Measurements from ENCODE around the gene SETD5. TPM values are rescaled to one million over a fixed set of nuclear protein-coding genes. Genes with fewer than 3 reads are reported as not detected.

The SETD5 gene
- total and polyA plus RNA-seq, 4 donors, result 85.6 to 180 (median 135) TPM

DNA sequence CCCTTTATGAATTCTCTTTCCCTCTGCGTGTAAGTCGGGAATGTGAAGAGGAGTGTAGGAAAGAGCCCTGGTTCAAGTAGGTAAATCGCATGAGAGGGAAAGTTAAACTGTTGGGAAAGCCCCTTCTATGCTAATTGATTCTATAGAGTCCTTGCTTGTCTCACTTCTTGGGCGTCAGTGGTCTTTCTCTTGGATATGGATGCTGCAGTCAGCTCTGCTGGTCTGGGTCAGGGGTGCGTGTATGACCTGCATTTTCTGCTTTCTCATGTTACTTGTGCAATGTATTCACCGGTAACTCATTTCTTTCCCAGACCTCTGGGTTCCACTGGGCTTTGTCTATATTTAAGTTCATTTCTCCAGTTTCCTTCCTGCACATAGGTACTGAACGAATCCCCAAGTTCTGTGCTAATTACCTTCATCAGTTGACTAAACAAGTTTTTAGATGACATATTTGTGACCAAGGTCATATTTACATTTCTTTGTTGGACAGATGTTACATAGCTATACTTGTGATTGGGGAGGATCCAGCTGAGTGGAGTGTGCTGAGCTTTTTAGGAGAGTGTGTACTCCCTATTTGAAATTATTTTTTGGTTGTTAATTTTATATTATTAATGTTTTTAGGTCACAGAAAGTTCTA lies 1.4 kb downstream of the SETD5 start:
- Histone ChIP-seq H3K4me3 (ENCODE audit: low read depth, low read length) (peak overlapping the region; percentile 98), H3K27ac (ENCODE audit: low read depth, low read length) (peak overlapping the region; percentile 98), H3K4me1 (ENCODE audit: control insufficient read depth, insufficient read depth, low read length) (peaks cover 13% of the 10 kb centered on the region), H3K27me3 (ENCODE audit: control insufficient read depth, insufficient read depth, low read length) (no peaks in the 10 kb centered on the region), H3K9me3 (ENCODE audit: control insufficient read depth, insufficient read depth, low read length) (no peaks in the 10 kb centered on the region), H3K36me3 (ENCODE audit: control insufficient read depth, insufficient read depth, low read length) (no peaks in the 10 kb centered on the region)
- no peak for DNase-seq (ENCODE audit: low read depth in 4 of 6, low spot score in 6 of 6)
- WGBS (ENCODE audit: insufficient coverage), result 0% methylated on average over 4 of the region's 7 CpGs

DNA sequence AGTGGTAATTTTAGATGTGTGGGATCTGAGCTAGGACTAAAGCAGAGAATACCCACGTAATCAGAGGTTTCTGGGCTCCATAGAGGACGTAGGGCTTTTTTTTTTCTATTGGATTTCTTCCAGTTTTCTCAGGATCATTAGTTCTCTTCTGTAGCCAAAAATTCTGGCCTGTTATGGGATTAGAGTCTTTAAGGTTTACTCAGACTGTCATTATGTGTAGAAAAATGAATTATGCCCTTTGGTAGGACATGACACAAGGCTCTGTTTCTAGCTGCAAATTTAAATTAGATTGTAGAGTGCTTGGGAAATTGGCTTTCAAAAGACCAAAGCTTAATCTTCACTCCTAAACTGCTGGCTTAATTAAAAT lies 1.9 kb downstream of the SETD5 start:
- H3K27ac ChIP-seq (ENCODE audit: low read depth, low read length), result peak overlapping the region; percentile 98
- H3K27me3 ChIP-seq (ENCODE audit: control insufficient read depth, insufficient read depth, low read length), result no peaks in the 10 kb centered on the region
- peak in 2 of 6 donors; percentile 43 to 51 for DNase-seq (ENCODE audit: low read depth in 4 of 6, low spot score in 6 of 6)
- H3K4me1 ChIP-seq (ENCODE audit: control insufficient read depth, insufficient read depth, low read length), result peaks cover 13% of the 10 kb centered on the region
- H3K9me3 ChIP-seq (ENCODE audit: control insufficient read depth, insufficient read depth, low read length), result no peaks in the 10 kb centered on the region
- no CpG with 5 or more reads among the region's 2 CpGs for WGBS (ENCODE audit: insufficient coverage)
- no peaks in the 10 kb centered on the region for H3K36me3 ChIP-seq (ENCODE audit: control insufficient read depth, insufficient read depth, low read length)
- peak overlapping the region; percentile 98 for H3K4me3 ChIP-seq (ENCODE audit: low read depth, low read length)

DNA sequence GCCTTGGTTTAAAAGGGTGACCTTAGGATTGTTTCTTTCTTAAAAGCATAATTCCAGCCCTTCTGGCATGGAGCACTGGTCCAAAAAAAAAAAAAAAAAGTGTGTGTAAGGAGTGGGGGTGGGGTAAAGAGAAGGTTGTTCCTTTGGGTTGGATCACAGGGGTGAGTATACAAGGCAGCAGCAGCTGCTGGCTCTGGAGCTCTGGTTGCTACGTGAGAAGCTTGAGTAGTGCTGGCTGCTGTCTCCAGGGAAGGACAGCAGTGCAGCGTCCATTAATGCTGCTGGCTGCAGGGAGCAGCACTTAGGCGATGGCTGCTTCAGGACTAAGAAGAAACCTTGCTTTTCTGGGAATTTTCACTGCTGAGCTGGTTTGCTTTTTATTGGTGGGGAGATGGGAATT lies 2.3 kb downstream of the SETD5 start:
- H3K36me3 ChIP-seq (ENCODE audit: control insufficient read depth, insufficient read depth, low read length), result no peaks in the 10 kb centered on the region
- no peaks in the 10 kb centered on the region for H3K9me3 ChIP-seq (ENCODE audit: control insufficient read depth, insufficient read depth, low read length)
- 0% methylated on average over 2 of the region's 3 CpGs for WGBS (ENCODE audit: insufficient coverage)
- no peaks in the 10 kb centered on the region for H3K27me3 ChIP-seq (ENCODE audit: control insufficient read depth, insufficient read depth, low read length)
- peak in 4 of 6 donors; percentile 61 to 95 (median 84) for DNase-seq (ENCODE audit: low read depth in 4 of 6, low spot score in 6 of 6)
- H3K27ac ChIP-seq (ENCODE audit: low read depth, low read length), result peak overlapping the region; percentile 98
- peak overlapping the region; percentile 98 for H3K4me3 ChIP-seq (ENCODE audit: low read depth, low read length)
- H3K4me1 ChIP-seq (ENCODE audit: control insufficient read depth, insufficient read depth, low read length), result peaks cover 13% of the 10 kb centered on the region

DNA sequence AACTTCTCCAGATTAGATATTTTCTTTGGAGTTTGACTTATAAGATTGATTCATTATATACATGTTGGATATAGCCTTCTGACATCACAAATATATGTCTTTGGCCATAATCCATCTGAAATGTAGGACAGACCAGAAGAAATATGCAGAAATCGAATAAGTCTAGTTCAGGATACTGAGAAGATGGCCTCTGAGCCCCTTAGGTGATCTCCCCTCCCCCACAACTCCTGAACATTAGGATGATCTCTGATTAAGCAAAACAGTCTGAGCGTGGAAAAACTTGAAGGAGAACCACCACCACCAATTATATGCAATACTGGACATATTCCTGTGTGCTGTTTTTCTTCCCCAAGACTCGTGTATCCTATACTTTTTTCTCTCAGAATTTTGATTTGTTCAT lies 3.2 kb downstream of the SETD5 start:
- no peaks in the 10 kb centered on the region for H3K9me3 ChIP-seq (ENCODE audit: control insufficient read depth, insufficient read depth, low read length)
- peak in 2 of 6 donors; percentile 13 to 32 for DNase-seq (ENCODE audit: low read depth in 4 of 6, low spot score in 6 of 6)
- H3K4me3 ChIP-seq (ENCODE audit: low read depth, low read length), result peak overlapping the region; percentile 98
- H3K27me3 ChIP-seq (ENCODE audit: control insufficient read depth, insufficient read depth, low read length), result no peaks in the 10 kb centered on the region
- peaks cover 12% of the 10 kb centered on the region for H3K4me1 ChIP-seq (ENCODE audit: control insufficient read depth, insufficient read depth, low read length)
- WGBS (ENCODE audit: insufficient coverage), result no CpG with 5 or more reads among the region's 3 CpGs
- H3K36me3 ChIP-seq (ENCODE audit: control insufficient read depth, insufficient read depth, low read length), result no peaks in the 10 kb centered on the region
- H3K27ac ChIP-seq (ENCODE audit: low read depth, low read length), result peak overlapping the region; percentile 98

DNA sequence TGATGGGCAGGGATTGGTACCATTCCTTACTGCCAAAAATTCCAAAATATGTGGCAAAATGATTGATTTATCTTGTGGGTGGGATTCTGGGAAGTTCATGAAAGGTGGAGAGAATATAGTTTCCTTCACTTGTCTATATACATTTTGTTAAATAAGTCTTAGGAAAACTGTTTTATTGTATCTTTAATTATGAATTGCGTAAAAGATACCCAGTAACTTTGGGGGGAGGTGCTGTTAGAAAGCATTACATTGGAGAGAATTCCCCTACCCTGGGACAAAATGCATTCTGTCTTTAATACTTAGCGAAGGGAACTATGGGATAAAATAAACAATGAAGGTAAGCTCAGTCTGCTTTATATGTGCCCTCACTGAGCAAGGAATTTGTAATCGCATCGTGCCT lies 4.6 kb downstream of the SETD5 start:
- no CpG with 5 or more reads among the region's 4 CpGs for WGBS (ENCODE audit: insufficient coverage)
- H3K4me3 ChIP-seq (ENCODE audit: low read depth, low read length), result no peak overlapping the region
- H3K27ac ChIP-seq (ENCODE audit: low read depth, low read length), result peak overlapping the region; percentile 83
- peaks cover 5% of the 10 kb centered on the region for H3K4me1 ChIP-seq (ENCODE audit: control insufficient read depth, insufficient read depth, low read length)
- no peaks in the 10 kb centered on the region for H3K36me3 ChIP-seq (ENCODE audit: control insufficient read depth, insufficient read depth, low read length)
- no peaks in the 10 kb centered on the region for H3K9me3 ChIP-seq (ENCODE audit: control insufficient read depth, insufficient read depth, low read length)
- peak in 1 of 6 donors; percentile 17 for DNase-seq (ENCODE audit: low read depth in 4 of 6, low spot score in 6 of 6)
- H3K27me3 ChIP-seq (ENCODE audit: control insufficient read depth, insufficient read depth, low read length), result no peaks in the 10 kb centered on the region

DNA sequence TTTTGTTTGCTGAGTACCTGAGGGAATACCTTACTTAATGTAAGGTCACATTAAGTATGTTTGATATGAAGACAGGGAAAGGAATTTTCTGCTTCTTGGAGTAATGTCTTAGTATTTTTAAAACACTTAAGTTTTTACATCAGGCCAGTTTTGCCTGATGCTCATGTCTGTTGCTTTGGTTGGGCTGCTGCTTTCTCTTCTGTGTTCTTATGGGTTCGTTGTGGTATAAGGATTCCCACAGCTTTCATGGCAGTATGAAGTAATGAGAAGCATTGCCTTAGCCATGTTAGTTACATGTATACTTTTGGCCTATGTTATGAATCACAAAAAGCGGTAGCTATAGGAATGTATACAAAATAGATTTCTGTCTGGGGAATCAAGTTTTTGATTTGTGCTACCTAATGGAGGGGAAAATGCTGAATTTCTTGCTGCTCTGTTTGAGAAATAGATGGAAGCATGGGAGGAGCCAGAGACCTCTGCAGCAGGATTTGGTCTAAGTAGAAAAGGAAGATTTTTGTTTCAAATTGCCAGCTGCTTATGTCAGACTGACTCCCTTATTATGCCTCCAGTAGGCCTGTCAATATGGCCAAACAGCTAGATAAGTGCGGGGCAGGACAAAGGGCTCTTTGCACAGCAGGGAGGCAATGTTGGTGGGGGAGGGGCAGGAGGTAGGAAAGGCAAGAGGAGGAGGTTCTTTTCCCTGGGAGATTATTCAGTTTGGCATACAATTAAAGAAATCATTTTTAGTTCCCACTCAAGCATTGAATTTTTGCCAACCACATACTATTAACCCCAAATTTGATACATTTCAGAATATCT lies 5.2 kb downstream of the SETD5 start:
- H3K9me3 ChIP-seq (ENCODE audit: control insufficient read depth, insufficient read depth, low read length), result no peaks in the 10 kb centered on the region
- peaks cover 6% of the 10 kb centered on the region for H3K4me1 ChIP-seq (ENCODE audit: control insufficient read depth, insufficient read depth, low read length)
- peak in 2 of 6 donors; percentile 84 to 86 for DNase-seq (ENCODE audit: low read depth in 4 of 6, low spot score in 6 of 6)
- no peaks in the 10 kb centered on the region for H3K36me3 ChIP-seq (ENCODE audit: control insufficient read depth, insufficient read depth, low read length)
- WGBS (ENCODE audit: insufficient coverage), result 0% methylated on average over 2 of the region's 3 CpGs
- H3K27me3 ChIP-seq (ENCODE audit: control insufficient read depth, insufficient read depth, low read length), result no peaks in the 10 kb centered on the region
- H3K4me3 ChIP-seq (ENCODE audit: low read depth, low read length), result no peak overlapping the region
- H3K27ac ChIP-seq (ENCODE audit: low read depth, low read length), result peak overlapping the region; percentile 83

DNA sequence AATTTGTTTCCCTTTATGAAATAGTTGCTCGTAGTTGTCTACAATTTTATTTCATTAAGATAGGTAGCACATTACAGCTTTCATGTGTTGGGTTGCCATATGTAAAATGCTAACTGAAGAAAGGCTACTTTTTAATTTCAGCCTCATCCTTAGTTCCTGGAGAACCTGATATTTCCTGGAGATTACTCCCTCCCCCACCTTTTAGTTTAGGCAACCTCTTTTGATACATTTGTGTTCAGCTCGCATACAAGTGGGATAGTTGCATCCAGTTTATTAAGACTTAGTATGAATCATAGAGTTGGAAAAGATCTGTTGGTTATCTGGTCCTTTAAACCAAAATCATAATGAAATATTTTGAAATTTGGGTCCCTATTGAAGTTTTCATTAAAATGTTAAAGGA lies 6.0 kb downstream of the SETD5 start:
- peaks cover 8% of the 10 kb centered on the region for H3K4me1 ChIP-seq (ENCODE audit: control insufficient read depth, insufficient read depth, low read length)
- no peaks in the 10 kb centered on the region for H3K27me3 ChIP-seq (ENCODE audit: control insufficient read depth, insufficient read depth, low read length)
- H3K9me3 ChIP-seq (ENCODE audit: control insufficient read depth, insufficient read depth, low read length), result no peaks in the 10 kb centered on the region
- no peak overlapping the region for H3K4me3 ChIP-seq (ENCODE audit: low read depth, low read length)
- no peaks in the 10 kb centered on the region for H3K36me3 ChIP-seq (ENCODE audit: control insufficient read depth, insufficient read depth, low read length)
- no CpG with 5 or more reads among the region's 2 CpGs for WGBS (ENCODE audit: insufficient coverage)
- H3K27ac ChIP-seq (ENCODE audit: low read depth, low read length), result peak overlapping the region; percentile 83
- no peak for DNase-seq (ENCODE audit: low read depth in 4 of 6, low spot score in 6 of 6)

DNA sequence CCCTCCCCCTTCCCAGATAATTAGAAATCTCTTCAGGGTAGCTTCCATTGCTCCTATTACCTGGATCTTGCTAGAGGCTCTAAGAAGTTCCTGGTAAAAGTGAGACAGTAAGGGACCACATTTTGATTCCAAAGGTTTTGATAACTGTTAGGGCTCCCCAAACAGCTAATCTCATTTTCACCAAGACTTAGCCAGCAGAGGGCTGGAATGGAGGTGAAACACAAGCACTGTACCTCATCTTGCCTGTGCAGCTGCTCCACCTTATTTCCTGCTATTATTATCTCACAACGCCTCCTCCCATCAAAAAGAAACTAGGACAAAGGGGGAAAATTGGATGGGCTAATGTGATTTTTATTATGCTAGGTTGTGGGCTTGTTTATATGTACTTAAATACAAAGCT lies 7.3 kb downstream of the SETD5 start:
- peak in 1 of 6 donors; percentile 17 for DNase-seq (ENCODE audit: low read depth in 4 of 6, low spot score in 6 of 6)
- WGBS (ENCODE audit: insufficient coverage), result no CpG with 5 or more reads among the region's 1 CpG
- peaks cover 8% of the 10 kb centered on the region for H3K4me1 ChIP-seq (ENCODE audit: control insufficient read depth, insufficient read depth, low read length)
- no peak overlapping the region for H3K27ac ChIP-seq (ENCODE audit: low read depth, low read length)
- H3K9me3 ChIP-seq (ENCODE audit: control insufficient read depth, insufficient read depth, low read length), result no peaks in the 10 kb centered on the region
- no peaks in the 10 kb centered on the region for H3K36me3 ChIP-seq (ENCODE audit: control insufficient read depth, insufficient read depth, low read length)
- no peak overlapping the region for H3K4me3 ChIP-seq (ENCODE audit: low read depth, low read length)
- H3K27me3 ChIP-seq (ENCODE audit: control insufficient read depth, insufficient read depth, low read length), result no peaks in the 10 kb centered on the region

DNA sequence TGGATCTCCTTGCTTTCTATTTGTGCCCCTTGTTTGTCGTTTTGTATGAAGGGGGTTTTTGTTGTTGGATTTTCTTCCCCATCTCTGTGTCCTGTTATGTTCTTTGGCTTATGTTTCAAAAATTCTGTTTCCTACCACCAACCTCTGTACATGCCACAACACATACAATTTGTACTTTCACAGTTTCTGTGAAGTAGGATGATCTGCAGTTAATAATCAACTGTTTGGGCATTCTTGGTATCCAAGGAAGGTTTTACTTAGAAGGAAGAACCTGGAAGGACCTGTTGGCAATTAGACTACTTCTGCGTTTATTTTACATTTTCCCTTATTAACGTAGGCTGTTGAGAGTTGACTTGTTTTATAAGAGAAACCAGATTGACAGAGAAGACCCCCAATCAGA lies 8.3 kb downstream of the SETD5 start:
- no CpG with 5 or more reads among the region's 3 CpGs for WGBS (ENCODE audit: insufficient coverage)
- peaks cover 8% of the 10 kb centered on the region for H3K4me1 ChIP-seq (ENCODE audit: control insufficient read depth, insufficient read depth, low read length)
- DNase-seq (ENCODE audit: low read depth in 4 of 6, low spot score in 6 of 6), result no peak
- H3K9me3 ChIP-seq (ENCODE audit: control insufficient read depth, insufficient read depth, low read length), result no peaks in the 10 kb centered on the region
- no peaks in the 10 kb centered on the region for H3K36me3 ChIP-seq (ENCODE audit: control insufficient read depth, insufficient read depth, low read length)
- no peak overlapping the region for H3K27ac ChIP-seq (ENCODE audit: low read depth, low read length)
- no peak overlapping the region for H3K4me3 ChIP-seq (ENCODE audit: low read depth, low read length)
- no peaks in the 10 kb centered on the region for H3K27me3 ChIP-seq (ENCODE audit: control insufficient read depth, insufficient read depth, low read length)

All from spinal cord (tissue), 10 donors.